ENCODE data around the gene ILK. TPM values are rescaled to one million over a fixed set of nuclear protein-coding genes. Genes with fewer than 3 reads are reported as not detected.

ILK gene
- total and polyA plus RNA-seq, 2 of the 13 experiments (the other 11 are each of a cell fraction or from before 2014, with no cell fraction given), result 70.3 to 108 TPM

DNA sequence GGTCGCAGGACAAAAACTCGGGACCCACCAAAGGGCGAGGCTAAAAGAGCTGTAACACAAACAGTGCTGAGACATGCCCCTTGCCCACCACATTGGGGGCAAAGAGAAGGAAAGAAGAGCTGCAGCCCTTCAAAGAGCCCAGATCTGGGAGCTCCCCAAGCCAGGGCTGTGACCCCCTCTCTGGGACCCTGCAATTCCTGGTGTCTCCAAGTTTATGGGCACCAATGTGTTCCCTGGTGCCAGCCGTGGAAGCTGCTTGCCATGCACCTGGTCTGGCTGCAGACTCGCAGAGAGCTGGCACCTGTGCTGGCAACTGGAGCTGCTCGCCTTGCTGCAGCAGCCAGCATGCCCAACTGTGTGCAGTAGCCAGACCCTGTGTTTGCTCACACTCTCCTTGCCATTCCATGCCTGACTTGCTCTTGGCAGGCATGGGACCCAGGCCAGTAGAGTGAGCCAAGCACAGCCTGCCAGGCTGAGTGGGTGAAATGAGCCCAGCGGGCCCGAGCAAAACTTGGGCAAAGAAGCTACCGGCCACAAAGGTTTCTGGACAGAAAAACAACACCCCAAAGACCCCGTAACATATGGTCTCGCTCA lies 16.1 kb upstream of the ILK start:
- Histone ChIP-seq H3K4me1 (ENCODE audit: insufficient read depth, low read length) (no peaks in the 10 kb centered on the region), H3K4me3 (replicated peaks in 1 of 3; ENCODE audit: insufficient read depth in 1 of 3, low read depth in 2 of 3, low read length in 3 of 3) (no peak overlapping the region), H3K36me3 (replicated peaks in 1 of 2; ENCODE audit: control insufficient read depth in 1 of 2, insufficient read depth in 2 of 2, low read length in 2 of 2) (peaks cover 0 to 5% of the 10 kb centered on the region in 2 experiments; a peak in 1 of 5 replicates), H3K79me2 (ENCODE audit: insufficient read depth, low read length) (no peaks in the 10 kb centered on the region), H4K20me1 (ENCODE audit: insufficient read depth, low read length) (no peaks in the 10 kb centered on the region), H3K9me3 (ENCODE audit: low read length) (peaks cover 17% of the 10 kb centered on the region), H3K27ac (ENCODE audit: extremely low read length, insufficient read depth, low read length) (no peak overlapping the region), H3K9ac (ENCODE audit: insufficient read depth, low read depth, low read length) (no peak overlapping the region), H3K4me2 (ENCODE audit: low read depth, low read length) (no peak overlapping the region), H2AFZ (ENCODE audit: low read length) (no peak overlapping the region), H3K27me3 (ENCODE audit: control insufficient read depth in 1 of 2, insufficient read depth in 2 of 2, low read length in 2 of 2) (no peaks in the 10 kb centered on the region)
- no peak for ATAC-seq
- CTCF ChIA-PET (ENCODE audit: low intra/inter-chr PET ratio, low total read pairs), result no interaction called here
- intact Hi-C loops (cut with micrococcal nuclease; ENCODE audit: unreplicated experiment) (no loop called here), in situ Hi-C loops (cut with HindIII; ENCODE audit: extremely low pct_ligation_motif_present, low pct_unique_long_range_greater_than_20kb) (no loop called here)
- no peak for FAIRE-seq
- TF ChIP-seq, protein P1, sequence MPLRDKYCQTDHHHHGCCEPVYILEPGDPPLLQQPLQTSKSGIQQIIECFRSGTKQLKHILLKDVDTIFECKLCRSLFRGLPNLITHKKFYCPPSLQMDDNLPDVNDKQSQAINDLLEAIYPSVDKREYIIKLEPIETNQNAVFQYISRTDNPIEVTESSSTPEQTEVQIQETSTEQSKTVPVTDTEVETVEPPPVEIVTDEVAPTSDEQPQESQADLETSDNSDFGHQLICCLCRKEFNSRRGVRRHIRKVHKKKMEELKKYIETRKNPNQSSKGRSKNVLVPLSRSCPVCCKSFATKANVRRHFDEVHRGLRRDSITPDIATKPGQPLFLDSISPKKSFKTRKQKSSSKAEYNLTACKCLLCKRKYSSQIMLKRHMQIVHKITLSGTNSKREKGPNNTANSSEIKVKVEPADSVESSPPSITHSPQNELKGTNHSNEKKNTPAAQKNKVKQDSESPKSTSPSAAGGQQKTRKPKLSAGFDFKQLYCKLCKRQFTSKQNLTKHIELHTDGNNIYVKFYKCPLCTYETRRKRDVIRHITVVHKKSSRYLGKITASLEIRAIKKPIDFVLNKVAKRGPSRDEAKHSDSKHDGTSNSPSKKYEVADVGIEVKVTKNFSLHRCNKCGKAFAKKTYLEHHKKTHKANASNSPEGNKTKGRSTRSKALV (CRISPR knock-in tag; IDR thresholded peaks at IDR 0.05), result no peak
- no peak for TF ChIP-seq ZNF432 (CRISPR knock-in tag; IDR thresholded peaks at IDR 0.05; ENCODE audit: borderline replicate concordance)
- TF ChIP-seq GLI4 (CRISPR knock-in tag; IDR thresholded peaks at IDR 0.05; ENCODE audit: borderline replicate concordance), result no peak
- TF ChIP-seq MEIS1 (CRISPR knock-in tag; IDR thresholded peaks at IDR 0.05; ENCODE audit: borderline replicate concordance), result no peak
- no peak for TF ChIP-seq GATAD2A (CRISPR knock-in tag; IDR thresholded peaks at IDR 0.05)
- no peak for TF ChIP-seq MTA3 (CRISPR knock-in tag; IDR thresholded peaks at IDR 0.05)
- TF ChIP-seq ZNF766 (CRISPR knock-in tag; IDR thresholded peaks at IDR 0.05; ENCODE audit: borderline replicate concordance), result no peak
- TF ChIP-seq ZNF737 (CRISPR knock-in tag; IDR thresholded peaks at IDR 0.05; ENCODE audit: borderline replicate concordance), result no peak
- TF ChIP-seq, protein P2, sequence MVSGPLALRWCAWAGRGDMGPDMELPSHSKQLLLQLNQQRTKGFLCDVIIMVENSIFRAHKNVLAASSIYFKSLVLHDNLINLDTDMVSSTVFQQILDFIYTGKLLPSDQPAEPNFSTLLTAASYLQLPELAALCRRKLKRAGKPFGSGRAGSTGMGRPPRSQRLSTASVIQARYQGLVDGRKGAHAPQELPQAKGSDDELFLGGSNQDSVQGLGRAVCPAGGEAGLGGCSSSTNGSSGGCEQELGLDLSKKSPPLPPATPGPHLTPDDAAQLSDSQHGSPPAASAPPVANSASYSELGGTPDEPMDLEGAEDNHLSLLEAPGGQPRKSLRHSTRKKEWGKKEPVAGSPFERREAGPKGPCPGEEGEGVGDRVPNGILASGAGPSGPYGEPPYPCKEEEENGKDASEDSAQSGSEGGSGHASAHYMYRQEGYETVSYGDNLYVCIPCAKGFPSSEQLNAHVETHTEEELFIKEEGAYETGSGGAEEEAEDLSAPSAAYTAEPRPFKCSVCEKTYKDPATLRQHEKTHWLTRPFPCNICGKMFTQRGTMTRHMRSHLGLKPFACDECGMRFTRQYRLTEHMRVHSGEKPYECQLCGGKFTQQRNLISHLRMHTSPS (CRISPR knock-in tag; IDR thresholded peaks at IDR 0.05; ENCODE audit: low read depth), result no peak
- TF ChIP-seq, protein P3, sequence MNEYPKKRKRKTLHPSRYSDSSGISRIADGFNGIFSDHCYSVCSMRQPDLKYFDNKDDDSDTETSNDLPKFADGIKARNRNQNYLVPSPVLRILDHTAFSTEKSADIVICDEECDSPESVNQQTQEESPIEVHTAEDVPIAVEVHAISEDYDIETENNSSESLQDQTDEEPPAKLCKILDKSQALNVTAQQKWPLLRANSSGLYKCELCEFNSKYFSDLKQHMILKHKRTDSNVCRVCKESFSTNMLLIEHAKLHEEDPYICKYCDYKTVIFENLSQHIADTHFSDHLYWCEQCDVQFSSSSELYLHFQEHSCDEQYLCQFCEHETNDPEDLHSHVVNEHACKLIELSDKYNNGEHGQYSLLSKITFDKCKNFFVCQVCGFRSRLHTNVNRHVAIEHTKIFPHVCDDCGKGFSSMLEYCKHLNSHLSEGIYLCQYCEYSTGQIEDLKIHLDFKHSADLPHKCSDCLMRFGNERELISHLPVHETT (CRISPR knock-in tag; conservative IDR thresholded peaks at IDR 0.05), result no peak
- POLR2A ChIA-PET, result no interaction called here
- WGBS (ENCODE audit: low lambda C conversion rate), result 96% methylated on average over 9 of the region's 11 CpGs
- DNase-seq (ENCODE audit: low spot score), result no peak
- no TSS peak for BruUV-seq (replicated peaks)
